SKM-1 treated with dmso at 0.1 percent for 144 hours (cell line): ENCODE data around the gene PCSK5.

ENCODE experiments used
- DNase-seq: peaks from one replicate; lab custom pipeline; 2025; ENCODE audit not compliant: unreplicated experiment; lab: John Stamatoyannopoulos, UW

The PCSK5 gene

DNA sequence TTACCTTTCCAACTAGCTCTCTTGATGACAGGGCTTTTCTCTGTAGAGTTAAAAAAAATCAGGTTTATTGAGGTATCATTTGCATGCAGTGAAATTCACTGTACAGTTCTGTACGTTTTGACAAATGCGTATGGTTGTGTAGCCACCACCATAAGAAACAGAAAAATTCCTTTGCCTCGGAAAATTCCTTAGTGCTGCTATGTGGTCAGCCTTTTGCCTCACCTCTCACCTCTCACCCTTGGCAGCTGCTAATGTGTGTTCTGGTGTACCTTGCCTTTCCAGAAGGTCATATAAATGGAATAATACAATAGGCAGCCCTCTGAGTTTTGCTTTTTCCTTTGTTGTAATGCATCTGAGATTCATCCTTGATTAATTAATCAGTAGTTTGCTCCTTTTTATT is 28.4 kb downstream of the PCSK5 start:
- no peak for DNase-seq

DNA sequence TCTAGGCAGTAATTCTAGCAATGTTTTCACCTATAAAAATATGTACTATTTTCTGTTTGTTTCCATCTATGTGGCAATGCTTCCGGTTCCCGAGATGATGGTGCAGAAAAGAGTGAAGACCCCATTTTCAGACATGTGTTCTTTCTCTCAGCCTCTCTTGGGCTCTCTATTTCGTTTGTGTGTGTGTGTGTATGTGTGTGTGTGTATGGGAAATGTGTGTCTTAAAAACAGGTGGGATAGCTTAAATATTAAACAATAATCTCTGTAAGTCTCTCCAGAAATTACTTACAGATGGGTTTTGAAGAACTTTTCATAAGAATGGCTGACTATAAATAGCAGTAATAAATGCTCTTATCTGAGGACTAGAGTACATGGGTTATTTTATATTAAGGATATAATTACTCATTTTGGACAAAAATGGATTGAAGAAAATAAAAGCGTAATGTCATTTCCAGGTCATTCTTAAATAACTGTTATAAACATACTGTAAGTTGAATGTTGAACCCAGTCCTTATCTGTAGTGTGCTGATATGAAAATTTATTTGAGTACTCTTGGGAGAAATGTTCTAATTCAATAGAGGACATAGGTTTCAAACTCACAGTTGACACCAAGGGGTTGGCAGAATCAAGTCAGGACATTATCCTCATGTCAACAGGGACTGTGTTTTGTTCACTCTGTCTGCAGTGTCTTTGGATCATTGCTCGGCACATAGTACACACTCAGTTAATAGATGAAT is 31.1 kb downstream of the PCSK5 start:
- DNase-seq: no peak

DNA sequence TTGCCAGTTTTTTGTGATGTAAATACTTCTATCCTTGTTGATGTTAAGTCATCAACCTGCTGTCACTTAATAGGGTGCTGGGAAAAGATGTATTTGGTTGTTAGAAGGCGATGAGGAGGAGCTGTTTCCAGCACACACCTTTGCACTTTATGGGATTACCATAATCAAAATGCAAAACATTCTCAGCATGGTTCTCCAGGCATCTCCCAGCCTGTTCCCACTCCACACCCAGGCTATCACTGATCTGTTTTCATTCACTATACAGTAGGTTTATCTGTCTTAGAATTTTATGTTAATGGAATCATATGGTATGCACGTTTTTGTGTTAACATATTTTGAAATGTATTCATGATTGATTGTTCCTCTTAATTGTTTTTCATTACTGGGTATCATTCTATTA is 35.9 kb downstream of the PCSK5 start:
- no peak for DNase-seq

DNA sequence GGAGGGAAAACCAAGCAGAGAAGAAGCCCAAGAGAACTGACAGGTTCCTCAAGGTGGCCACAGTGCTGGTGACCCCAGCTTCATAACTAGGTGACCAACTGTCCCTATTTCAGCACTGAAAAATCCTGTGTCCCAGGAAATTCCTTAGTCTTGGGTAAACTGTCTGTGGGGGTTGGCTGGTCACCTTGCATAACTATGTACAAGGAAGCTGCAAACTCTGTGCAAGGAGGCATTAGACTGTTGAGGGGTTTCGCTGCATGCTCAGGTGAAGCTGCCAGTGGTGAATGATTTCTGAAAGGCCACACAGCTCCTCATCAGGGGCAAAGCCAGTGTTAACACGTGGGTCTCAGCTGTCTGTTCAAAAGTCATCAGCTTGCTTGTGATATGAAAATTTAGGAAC is 36.9 kb downstream of the PCSK5 start:
- no peak for DNase-seq

DNA sequence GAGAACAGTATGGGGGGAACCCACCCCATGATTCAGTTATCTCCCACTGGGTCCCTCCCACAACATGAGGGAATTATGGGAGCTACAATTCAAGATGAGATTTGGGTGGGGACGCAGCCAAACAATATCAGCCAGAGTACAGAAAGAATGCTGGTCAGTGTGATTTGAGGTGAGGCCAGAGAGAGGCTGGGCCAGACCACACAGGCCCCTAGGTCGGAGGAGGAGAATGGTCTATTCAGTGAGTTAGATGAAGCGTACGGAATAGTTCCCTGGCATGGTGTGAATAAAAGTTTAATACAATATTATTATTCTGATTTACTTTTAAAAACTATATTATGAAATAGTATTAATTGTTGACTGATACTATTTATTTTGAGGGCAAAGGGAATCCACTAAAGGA is 39.7 kb downstream of the PCSK5 start:
- DNase-seq: no peak

DNA sequence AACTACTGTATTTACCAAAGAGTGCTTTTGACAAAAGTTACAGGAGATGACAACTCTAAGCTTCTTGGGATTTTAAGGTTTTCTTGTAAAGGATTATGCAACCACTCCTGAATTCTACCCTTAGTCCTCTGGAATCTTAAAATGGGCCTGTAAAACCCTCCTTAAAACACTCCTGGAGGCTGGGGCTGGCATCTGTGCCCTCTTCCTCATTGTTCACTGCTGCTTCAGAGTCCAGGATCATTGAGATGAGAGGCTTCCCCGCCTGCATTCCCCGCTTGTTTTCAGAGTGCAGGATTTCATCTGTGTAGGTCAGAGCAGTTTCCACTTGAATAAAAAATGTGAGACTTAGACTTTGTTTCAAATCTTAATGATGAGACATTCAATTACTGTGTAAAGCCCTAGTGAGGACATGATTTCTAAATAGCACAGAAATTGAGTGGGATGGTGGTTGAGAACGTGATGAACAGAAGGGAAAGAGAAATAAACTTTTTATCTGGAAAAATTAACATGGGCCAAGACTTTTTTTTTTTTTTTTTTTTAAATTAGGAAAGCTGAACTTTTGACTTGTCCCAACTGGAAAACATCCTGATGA is 40.4 kb downstream of the PCSK5 start:
- no peak for DNase-seq

DNA sequence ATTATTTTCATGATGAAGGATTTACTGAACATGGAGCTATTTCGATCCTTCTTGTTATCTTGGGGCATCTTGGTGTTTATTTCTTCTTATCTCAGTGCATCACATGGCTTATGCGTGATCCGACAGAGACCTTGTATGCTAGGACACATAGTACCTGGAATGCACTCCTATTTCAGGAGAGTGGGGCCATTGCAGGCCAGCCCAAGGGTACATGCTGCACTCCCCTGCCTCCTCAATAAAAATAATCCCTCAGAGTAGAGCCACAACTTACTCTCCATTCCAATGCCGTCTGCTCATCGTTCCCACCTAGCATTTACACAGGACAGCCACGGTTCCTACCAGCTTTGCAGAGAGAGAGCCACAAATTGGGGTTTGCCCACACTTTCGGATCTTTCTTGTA is 43.5 kb downstream of the PCSK5 start:
- DNase-seq: no peak

DNA sequence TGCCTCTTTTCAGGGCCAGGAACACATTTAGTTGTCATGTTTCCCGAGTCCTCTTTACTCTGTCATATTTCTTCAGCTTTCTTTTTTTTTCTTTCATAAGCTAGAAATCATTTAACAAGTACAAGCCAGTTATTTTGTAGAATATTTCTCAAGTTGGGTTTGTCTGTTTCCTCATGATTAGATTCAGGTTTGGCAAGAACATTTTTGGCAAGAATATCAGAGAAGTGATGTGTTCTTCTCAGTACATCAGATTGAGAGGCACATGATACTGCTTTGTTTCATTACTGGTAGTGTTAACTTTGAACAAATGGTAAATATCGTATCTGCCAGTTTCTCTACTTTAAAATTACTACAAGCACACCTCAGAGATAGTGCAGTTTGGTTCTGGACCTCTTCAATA is 45.1 kb downstream of the PCSK5 start:
- DNase-seq: no peak

DNA sequence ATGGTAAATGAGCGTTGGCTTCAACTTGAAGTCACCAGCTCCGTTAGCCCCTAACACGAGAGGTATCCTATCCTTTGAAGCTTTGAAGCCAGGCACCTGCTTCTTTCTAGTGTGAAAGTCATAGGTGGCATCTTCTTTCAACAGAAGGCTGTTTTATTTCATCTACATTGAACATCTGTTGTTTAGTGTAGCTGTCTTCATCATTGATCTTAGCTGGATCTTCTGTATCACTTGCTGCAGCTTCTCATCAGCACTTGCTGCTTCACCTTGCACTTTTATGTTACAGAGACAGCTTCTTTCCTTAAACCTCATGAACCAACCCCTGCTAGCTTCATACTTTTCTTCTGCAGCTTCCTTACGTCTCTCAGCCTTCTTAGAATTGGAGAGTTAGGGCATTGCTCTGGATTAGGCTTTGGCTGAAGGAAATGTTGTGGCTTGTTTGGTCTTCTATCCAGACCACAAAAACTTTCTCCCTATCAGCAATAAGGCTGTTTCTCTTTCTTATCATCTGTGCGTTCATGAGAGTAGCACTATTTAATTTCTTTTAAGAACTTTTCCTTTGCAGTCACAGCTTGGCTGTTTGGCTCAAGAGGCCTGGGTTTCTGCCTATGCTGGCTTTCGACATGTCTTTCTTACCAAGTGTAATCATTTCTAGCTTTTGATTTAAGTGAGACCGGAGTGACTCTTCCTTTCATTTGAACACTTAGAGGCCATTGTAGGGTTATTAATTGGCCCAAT is 47.2 kb downstream of the PCSK5 start:
- no peak for DNase-seq

DNA sequence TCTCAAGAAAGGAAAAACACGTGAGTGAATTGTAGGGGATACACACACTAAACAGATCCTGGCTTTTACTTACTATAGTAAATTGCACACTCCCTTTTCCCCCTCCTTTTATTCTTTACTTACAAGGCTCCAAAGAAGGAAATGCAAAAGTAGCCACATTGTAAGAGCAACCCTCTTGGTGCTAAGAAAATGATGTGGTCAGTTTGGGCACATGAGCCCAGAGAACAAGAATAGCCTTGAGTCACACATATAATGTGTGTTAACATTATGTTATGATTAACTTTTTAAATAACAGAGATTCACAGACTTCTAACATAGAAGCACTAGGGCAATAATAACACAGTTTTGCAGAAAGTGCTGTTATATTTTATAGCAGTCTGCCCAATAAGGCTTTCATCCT is 48.5 kb downstream of the PCSK5 start:
- no peak for DNase-seq

DNA sequence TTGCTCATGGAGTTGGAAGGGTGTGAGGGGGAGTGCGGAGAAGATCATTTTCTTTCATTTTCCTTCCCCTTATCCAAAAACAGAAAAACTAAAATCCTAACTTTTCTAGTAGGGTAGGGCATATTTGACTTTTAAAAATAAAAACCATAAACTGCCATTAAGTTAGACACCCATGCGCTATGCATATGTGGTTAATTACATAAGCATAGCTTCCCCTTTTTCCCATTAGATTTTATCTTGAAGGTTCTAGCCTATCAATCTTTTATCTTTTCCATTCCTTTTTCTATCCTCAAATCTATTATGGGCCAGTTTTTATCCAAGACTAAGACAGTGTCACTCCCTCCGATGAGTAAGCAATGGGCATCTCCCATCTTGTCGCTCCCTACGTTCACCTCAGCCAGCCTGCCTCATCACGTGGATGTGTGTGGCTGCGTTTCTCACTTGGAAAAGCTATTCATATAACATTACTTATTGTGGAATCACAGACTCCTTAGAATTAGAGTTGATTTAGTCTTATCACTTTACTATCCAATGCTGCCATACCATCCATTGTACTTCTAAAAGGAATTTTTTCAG is 49.2 kb downstream of the PCSK5 start:
- no peak for DNase-seq

DNA sequence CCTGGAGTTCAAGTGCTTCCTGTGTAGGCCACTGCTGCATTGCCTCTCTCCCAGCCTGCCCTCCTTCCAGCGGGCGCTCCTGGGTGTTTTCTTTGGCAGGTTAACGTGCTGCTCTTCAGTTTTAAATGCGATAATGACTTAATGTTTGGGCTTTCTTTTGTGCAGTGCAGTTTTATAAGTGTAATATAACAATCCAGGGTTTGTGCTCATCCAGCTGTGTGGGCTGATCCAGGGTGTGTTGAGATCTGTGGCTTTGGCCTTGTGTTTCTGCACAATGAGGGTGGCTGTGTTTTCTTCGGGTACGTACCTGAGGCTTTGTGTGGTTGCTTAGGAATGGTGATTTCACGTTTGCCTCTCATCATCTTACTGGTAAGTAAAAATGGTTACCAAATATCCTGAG is 50.6 kb downstream of the PCSK5 start:
- no peak for DNase-seq

DNA sequence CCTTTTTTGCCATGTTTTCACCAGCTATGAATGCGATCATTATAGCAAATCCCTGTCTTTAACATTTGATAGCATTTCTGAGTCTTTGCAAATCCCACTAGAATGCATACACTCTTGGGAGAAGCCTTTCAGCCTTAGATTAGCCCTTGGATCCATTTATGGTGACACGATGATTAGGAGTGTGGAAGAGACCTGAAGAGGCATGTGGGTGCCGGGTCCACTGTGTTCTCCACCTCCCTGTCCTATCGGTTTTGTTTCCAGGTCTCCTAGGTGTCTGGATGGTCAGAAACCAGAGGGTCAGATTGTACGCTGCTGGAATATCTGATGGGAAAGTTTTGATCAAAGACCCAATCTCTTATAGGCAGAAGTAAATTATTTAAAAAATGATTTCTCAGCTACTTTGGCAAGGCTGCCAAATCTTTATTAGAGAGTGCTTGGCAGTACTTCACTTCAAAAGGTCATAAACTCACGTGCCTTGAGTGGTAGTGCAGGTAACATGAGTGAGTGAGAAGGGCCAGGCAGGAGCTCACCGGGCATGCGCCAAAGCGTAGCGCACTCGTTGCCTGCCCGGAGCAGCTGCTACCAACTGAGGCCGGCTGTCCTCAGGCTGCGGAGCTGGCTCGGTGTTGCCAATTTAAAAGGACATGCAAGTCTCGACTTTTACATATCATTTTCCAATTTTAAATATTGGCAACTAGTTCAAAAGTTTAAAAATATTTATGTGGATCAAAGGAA is 51.3 kb downstream of the PCSK5 start:
- no peak for DNase-seq

DNA sequence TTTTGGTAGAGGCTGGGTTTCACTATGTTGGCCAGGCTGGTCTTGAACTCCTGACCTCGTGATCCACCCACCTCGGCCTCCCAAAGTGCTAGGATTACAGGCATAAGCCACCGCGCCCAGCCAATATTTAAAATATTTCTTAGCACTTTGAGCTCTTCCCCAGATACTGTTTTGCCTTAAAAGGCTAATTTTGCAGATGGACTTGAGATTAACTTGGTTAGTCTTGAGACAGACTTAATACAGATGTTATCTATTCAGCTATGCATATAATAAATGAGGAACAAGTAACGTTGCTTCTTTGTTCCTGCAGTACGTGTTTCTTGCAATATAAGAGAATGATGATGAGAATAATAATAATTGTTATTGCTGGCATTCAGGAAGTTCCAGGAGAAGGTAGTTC is 56.3 kb downstream of the PCSK5 start:
- no peak for DNase-seq

DNA sequence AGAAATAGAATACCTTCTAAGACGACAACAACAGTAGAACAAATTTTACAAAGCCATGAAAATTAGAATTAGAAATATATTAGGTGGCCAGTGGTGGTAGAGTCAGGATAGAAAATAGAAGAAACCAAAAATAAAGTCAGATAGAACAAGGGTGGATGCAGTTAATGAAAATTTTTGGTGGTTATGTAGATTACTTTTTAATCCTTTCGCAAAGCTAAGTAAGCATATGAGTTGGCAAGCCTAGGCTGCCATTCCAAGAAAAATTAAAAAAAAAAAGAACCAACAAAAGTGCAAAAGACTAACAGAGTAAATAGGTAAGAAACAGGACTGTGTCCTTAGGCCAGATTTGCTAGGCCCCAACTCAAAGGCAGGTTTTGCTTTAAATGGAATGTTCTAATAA is 56.8 kb downstream of the PCSK5 start:
- no peak for DNase-seq

DNA sequence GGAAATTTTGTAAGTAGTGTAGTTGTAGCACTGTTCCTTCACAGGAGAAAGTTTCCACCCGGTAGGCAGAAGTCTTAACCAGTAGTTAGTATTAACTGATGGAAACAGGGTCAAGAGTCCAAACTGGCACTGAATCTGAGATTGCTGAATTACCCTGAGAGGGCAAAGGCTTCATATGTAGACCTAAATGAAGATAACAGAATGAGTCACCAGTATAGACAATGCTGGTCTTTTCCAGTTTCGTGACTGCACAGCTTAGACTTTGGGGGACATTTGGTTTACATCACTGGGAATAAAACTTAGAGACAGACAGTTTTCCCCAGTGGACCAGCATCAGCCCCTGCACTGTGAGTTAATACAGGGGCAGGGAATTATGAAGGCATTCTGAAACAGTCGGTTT is 60.5 kb downstream of the PCSK5 start:
- no peak for DNase-seq

DNA sequence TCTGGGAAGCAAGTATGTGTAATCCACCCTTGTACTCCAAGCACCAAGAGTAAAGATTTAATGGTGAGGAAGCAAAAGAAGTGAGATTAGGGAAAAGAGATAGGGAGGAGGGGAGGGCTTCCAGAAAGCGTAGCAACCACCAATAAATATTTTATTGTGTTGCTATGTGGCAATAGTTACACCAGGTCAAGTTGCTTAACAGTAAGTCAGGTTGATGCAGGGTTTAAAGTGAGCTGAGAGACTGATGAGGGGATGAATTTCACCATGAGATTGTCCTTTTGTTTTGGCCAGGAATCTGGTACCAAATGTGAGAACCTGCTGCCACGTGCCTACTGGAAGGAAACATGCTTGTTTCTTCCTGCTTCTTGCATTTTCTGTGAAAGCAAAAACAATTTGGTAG is 62.7 kb downstream of the PCSK5 start:
- no peak for DNase-seq

DNA sequence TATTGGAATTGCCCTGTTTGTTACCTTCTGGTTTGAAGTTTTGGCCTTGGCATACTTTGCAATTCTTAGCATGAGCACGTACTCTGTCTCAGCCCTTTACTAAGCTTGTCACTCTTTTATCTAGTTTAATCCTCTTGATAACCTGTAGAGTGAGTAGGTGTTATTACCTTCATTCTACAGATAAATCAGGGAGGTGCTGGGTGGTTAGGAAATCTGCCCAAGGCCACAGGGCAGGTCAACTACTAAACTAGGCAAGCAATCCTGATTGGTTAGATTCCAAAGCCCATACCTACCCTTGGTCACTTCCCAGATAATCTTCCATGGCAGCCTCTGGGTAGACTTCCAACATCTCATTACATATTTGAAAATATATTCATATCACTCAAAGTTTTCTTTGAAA is 65.7 kb downstream of the PCSK5 start:
- no peak for DNase-seq

DNA sequence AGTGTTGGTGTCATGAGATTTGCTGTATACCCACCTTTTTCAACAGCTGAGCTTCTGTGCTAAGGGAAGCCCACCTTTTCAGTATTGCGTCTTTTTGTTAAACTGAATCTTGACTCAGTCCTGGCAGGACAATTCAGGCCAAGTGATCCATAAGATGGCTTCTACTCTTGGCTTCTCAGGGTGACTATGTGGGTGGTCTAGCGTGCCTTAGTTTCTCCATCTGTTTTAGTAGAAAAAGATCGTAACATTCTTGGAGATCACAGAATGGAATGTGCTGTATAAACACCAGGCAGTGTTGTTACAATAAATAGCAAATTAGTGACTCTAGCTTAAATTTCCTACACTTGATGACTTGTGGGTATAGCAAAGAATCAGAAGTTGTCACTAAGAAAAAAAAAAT is 66.6 kb downstream of the PCSK5 start:
- DNase-seq: no peak

DNA sequence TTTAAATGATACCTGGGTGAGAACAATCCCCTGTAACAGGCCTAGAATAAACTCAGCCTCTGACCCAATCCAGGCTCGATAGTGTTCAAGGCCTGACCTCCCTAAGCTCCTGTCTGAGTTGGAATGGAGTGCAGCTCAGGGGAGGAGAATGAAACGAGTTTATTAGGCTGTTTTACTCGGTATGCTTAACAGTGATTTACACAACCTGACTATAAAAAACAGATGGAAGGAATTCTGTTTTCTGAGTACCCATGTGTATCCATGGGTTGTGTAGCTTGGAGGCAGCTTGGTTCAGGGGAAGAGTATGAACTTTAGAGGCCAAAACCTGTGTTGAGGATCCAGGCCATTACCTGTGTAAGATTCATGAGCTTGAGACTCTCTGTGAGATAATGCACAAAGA is 67.8 kb downstream of the PCSK5 start:
- DNase-seq: no peak

DNA sequence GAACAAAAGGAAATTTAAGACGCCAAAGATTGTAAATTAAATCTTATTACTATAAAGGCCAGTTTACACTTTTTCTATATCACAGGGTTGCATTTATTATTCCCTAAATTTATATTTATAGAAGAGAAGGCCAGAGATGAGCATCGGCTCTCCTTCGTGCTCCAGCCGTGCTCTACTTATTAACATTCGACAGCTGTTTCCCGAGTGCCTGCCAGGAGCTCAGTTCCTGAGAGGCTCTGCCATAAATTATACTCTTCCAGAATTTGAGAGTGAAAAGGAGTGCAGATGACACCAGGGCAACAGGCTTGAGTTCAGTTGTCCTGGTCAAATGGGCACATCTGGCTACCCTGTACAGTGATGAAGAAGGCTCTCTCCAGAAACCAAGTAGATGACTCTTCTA is 70.1 kb downstream of the PCSK5 start:
- no peak for DNase-seq
